Suppressor macrophage treated with lipopolysaccharide for 4 hours (primary cell): ENCODE results near the gene STPG2.
"Not testable (repeated sequence)": the region's sequence is repeated elsewhere in the genome, so short reads cannot be mapped to it uniquely, and the experiment has no call there.

Experiments used
- DNase-seq: peaks from one replicate; pipeline ENCODE4 v3.0.0-alpha.2; 2020

The STPG2 gene

DNA sequence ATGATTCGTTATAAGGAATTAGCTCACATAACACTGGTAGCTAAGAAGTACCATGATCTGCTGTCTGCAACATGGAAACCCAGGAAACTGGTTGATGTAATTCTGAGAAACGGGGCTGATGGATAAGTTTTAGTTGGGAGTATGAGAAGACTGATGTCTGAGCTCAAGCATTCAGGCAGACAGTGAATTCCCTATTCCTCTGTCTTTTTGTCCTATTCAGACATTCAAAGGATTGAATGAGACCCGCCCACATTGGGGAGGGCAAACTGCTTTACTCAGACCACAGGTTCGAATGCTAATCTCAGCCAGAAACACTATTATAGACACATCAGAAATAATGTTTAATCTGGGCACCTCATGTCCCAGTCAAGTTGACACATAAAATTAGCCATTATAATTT lies 515.5 kb downstream of the STPG2 start:
- DNase-seq: no peak

DNA sequence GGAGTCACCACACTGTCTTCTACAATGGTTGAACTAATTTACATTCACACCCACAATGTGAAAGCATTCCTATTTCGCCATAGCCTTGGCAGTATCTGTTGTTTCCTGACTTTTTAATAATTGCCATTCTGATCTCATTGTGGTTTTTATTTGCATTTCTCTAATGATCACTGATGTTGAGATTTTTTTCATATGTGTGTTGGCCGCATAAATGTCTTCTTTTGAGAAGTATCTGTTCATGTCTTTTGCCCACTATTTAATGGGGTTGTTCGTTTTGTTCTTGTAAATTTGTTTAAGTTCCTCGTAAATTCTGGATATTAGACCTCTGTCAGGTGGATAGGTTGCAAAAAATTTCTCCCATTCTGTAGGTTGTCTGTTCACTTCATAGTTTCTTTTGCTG lies 519.1 kb downstream of the STPG2 start:
- DNase-seq: no peak

DNA sequence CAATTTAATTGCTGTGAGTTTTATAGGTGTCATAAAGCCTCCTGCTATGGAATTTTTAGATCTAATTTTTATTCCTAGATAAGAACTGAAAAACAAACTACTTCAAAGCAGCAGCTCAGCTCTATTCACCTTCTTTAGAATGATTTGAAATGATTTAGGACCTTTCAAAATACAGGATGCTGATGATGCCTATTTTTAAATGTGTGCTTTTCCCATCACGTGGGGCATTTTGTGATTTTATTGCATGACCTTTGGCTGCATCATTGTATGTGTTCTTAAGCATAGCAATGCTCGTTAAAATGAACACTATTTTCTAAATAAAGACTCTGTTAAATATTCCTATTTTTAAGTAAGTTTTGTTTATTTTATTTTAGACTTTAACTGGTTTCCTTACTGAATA lies 537.3 kb downstream of the STPG2 start:
- no peak for DNase-seq

DNA sequence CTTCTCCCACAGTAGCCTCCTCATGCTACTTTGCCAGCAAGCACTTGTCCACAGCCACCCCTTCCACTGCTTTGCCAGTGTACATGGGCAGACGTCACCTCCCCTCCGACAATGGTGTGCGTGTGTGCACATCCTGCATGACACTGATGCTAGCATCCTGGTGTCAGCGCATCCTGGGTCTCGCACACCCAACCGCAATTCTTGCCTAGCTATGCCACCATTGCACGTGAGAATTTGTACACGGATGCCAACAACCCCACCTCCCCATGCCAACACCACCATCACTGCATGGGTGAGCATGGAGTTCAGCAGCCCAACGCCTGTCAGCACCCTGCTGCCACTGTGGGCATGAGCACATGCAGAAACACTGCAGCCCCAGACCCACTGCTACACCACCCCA lies 550.0 kb downstream of the STPG2 start:
- DNase-seq: no peak

DNA sequence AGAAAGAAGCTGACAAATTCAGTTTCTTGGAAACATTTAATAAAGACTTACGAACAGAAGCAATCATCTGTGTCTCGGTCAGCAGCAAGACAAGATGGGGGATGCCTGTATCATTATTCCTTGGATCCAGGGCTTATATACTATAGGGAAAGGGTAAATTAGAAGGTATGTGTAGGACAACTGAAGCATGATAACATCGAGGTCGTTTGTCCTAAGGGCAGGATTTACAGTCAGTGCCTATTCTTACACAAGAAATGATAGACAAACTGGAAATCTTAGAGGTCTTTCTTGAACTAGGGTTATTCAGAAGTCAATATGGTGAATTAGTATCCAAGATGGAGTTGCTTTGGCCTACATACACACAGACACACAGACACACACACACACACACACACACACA lies 553.0 kb downstream of the STPG2 start:
- DNase-seq: no peak

DNA sequence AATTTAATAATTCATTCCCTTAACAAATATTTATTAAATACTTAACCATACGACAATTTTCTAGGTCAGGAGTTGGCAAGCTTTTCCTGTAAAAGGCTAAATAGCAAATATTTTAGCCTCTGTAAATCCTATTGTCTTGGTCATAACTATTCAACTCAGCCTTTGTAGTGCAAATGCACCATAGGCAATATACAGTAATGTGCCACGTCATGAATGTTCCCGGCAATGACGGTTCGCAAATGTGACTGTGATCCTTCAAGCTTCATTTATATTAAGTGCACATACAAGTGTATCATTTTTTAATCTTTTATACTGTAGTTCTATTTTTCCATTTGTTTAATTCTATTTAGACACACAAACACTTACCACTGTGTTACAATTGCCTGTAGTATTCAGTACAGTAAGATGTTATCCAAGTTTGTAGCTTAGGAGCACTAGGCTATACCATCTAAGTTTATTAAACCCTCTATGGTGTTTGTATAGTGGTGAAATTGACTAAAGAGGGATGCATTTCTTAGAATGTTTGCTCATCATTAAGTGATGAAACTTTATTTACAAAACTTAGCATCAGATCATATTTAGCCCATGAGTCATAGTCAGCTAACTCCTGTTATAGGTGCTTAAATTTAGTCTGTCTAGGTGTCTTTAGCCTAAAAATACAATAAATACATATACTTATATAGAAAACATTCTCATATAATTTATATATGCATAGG lies 553.6 kb downstream of the STPG2 start:
- no peak for DNase-seq

DNA sequence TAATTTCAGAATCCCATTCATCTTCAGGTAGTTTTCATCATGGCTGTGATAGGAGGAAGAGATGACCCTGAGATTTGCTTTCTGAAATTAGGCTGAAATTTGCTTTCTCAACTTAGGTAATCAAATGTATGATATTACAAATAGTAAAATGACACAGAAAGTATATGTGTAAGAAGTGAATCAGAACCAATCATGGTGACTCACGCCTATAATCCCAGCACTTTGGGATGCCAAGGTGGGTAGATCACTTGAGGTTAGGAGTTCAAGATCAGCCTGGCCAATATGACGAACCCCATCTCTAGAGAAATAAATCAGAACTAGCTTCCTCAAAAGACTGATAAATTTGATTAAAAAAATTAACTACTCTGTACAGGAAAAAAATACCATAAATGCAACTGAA lies 555.4 kb downstream of the STPG2 start:
- DNase-seq: no peak

DNA sequence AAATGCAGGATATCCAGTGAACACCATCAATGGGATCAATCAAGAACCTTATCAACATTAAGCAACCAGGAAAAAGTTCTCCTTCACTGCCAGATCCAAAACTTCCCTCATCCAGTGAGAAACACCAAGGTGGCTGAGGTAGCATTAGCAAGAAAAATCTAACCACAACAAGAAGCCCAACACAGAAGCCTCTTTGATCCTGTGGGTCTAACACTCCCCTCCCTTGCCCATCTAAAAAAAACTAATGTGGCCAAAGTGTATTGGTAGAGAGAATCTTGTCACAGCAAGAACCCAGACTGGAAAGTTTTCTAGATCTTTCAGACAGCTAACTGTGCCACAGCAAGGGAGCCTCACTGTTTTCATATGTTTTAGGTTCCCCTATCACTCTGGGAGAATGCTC lies 558.0 kb downstream of the STPG2 start:
- DNase-seq: no peak

DNA sequence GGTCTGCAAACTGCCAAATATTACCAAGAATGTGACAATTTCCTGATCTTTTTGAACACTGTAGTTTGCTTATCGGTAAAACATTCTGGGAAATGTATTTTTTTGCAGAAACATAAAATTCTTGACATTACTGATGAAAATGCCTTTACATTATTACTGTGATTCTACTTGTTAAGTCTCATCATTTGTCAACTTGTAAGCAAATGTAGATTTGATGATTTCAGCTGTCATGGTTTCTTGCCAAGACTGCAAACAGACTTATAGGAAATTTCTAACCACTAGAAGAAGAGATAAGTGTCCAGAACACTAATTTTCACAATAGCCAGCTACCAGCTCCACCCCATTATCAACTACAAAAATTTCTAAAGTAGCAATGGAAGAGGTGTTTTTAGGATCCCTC lies 560.4 kb downstream of the STPG2 start:
- DNase-seq: no peak

DNA sequence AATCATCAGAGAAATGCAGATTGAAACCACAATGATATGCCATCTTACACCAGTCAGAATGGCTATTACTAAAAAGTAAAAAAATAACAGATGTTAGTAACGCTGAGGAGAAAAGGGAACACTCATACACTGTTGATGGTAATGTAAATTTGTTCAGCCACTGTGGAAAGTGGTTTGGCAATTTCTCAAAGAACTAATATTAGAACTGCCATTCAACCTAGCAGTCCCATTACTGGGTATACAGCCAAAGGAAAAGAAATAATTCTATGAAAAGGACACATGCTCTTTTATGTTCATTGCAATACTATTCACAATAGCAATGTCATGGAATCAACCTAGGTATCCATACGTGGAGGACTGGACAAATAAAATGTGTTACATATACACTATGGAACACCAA lies 566.3 kb downstream of the STPG2 start:
- DNase-seq: no peak

DNA sequence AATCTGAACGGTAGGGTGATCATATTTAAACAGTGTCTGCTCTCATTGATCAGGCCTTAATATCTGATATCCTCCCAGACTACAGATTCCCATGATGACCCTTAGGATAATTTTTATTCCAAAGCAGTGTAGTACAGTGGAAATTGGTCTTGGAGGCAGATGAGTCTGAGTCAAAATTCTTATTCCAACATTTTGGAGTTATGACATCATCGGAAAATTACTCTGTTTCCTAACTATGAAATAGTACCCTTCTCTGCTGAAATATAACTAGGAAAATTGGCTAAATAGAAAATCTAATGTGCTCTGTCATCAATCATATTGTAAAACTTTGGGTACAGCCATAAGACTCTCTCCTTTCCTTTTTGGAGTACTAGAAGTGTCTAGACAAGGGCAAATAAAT lies 583.3 kb downstream of the STPG2 start:
- DNase-seq: no peak

DNA sequence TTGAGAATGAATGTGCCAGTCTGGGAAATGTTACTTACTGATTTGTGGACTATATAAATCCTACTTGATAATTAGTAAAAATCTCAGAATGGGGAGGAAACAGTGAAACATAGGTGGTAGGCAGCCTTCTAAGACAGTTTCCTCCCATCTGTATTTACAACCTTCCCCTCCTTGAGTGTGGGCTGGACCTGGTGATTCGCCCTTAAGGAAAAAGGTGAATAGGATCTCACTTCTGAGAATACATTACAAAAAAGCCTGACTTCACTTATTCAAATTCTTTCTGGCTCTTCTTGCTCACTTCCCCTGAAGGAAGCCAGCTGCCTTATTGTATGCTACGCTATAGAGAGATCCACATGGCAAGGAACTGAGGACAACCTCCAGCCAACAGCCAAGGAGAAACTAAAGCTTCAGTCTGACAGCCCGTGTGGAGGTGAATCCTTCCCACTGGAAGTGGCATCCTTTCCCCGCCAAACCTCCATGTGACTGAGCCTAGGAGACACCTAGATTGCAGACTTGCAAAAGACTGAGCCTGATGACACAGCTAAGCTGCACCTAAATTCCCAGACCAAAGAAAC lies 585.0 kb downstream of the STPG2 start:
- no peak for DNase-seq

DNA sequence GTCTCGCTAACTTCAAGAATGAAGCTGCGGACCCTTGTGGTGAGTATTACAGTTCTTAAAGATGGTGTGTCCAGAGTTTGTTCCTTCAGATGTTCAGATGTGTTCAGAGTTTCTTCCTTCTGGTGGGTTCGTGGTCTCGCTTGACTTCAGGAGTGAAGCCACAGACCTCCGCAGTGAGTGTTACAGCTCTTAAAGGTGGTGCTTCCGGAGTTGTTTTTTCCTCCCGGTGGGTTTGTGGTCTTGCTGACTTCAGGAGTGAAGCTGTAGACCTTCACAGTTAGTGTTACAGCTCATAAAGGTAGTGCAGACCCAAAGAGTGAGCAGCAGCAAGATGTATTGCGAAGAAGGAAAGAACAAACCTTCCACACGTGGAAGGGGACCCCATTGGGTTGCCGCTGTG lies 592.6 kb downstream of the STPG2 start:
- DNase-seq: not testable (repeated sequence)

DNA sequence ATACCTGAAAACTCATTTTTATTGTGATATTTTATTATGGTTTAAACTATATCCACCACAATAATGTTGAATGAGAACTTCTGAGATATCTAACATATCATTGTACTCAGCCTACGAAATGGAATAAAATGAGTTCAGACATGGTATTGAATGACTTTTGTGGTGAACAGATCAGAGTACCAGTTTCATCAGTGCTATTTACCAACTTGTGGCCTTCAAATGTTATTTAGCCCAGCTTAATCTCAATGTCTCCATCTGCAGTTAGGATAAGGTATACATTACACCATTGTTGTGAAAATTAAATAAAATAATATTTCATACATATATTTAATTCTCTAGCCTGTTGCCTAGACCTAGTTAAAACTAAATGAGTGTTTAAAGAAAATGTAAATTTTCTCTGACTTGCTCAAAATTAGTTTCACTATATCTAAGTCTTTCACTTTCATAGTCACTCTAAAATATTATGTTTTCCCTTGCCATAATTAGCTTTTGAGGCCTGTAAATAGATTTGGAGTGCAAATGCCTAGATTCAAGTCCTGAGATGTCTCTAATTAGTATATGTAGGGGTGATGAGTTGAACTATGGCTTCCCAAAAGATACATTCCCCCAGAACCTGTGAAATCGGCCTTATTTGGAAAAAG lies 594.2 kb downstream of the STPG2 start:
- no peak for DNase-seq

DNA sequence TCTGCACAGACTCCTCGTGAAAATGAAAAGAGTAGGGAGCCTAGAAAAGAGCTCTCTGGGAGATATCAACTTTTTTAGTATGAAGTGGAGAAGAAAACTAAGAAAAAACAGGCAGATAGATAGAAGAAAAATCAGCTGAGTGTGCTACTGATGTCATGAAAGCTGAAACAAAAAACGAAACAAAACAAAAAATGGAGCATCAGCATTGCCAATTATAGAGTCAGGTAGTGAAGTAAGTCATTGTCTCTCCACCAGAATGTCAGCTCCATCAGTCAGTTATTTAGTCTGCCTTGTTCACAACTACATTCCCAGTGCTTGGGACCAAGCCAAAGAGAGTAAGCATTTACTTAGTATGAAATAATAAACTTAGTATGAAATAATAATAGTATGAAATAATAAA lies 595.1 kb downstream of the STPG2 start:
- no peak for DNase-seq

DNA sequence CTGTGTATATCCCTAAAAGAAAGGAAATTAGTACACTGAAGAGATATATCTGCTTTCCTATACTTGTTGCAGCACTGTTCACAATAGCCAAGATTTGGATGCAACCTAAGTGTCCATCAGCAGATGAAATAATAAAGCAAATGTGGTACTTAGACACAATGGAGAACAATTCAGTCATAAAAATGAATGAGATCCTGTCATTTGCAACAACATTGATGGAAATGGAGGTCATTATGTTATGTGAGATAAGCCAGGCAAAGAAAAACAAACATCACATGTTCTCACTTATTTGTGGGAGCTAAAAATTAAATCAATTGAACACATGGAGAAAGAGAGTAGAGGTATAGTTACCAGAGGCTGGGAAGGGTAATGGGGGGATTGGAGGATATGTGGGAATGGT lies 611.9 kb downstream of the STPG2 start:
- no peak for DNase-seq

DNA sequence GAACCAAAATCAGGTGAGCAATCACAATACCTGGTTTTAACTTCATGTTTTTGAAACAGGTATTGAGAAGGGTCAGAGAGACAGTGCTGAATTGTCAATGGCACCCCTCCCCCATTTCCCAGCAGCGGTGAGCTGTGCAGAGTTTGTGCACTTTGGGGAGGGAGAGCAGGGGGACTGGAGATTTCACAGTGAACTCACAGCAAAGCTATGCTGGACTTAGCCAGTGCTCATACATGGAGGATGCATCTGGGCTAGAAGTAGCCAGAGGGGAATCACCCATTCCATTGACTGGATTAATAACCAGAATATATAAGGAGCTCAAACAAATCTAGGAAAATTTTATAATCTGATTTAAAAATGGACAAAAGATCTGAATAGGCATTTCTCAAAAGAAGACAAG lies 612.6 kb downstream of the STPG2 start:
- no peak for DNase-seq

DNA sequence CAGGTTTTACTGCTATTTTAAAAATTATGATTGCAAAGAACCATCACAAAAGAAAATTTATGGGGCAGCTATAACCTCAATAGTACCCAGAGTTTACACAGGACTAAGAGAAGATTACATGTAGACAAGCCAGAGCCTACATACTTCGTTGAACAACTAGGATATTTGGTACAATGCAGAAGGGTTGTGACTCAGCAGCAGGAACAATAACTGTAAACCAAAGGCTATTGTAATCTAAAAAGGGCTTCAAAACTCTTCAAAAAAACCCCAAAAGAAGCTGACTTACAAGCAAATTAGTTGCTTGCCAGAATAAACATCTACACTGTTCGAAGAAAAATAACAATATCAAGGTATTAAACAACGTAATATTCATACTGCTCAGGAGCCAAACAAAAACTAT lies 618.0 kb downstream of the STPG2 start:
- DNase-seq: no peak

DNA sequence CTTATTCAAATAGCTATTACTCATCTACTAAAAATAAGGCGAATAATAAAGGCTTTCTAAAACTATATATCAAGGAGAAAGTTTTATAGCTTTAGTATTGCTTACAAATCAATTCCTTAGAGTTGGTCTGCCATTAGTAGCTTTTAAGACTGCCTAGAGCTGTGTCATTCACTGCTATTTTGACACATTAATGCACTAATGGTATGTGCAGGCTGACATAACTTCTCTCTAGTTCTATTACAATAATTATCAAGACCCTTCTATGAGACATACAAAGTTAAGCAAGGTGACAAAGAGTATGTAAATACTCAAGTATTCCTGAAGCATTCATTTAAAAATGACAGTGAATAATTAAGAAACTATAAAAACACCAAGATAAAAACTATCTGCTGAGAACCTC lies 625.3 kb downstream of the STPG2 start:
- no peak for DNase-seq

DNA sequence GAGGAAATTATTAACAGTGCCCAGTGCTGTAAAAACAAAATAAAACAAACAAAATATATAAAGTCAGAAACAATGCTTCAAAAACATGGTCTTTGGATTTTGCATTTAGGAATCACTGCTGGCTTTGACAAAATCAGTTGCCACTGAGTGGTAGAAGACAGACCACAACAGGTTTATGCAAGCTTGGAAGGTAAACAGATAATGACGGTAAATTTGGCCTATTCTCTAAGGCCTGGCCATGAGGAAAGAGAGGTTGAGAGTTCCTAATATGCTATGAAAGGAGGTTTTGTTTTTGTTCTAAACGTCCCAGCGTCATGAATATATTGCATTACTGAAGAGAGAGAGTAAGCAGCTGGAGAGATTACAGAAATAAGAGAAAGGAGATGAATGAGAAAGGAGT lies 629.4 kb downstream of the STPG2 start:
- DNase-seq: no peak
